Stimulated activated memory B cell treated with anti-CD40 and anti-IgM and Interleukin-4, amounts not matched to agents 10 μg/mL and 1 μg/mL and 100 μg/mL, for 72 hours (primary cell): ENCODE measurements around the gene BNC2.

ENCODE experiments used
- ATAC-seq: fragments of 150-1000 bp; cut with Tn5 transposase; 2 replicates; pipeline ENCODE4 v1.10.0; 2021
- H3K27ac Mint-ChIP-seq: one replicate; pipeline ENCODE4 v1.8.0; 2022; ENCODE audit warnings: mild to moderate bottlenecking, mixed read lengths
- H3K27me3 Mint-ChIP-seq: one replicate; pipeline ENCODE4 v1.8.0; 2022; ENCODE audit warnings: mixed read lengths
- H3K36me3 Mint-ChIP-seq: one replicate; pipeline ENCODE4 v1.8.0; 2022; ENCODE audit warnings: mixed read lengths
- H3K4me1 Mint-ChIP-seq: one replicate; pipeline ENCODE4 v1.8.0; 2022; ENCODE audit warnings: mixed read lengths
- H3K4me3 Mint-ChIP-seq: one replicate; pipeline ENCODE4 v1.8.0; 2022; ENCODE audit warnings: mild to moderate bottlenecking, moderate library complexity, mixed read lengths
- H3K9me3 Mint-ChIP-seq: one replicate; pipeline ENCODE4 v1.8.0; 2022; ENCODE audit warnings: mixed read lengths

The BNC2 gene

DNA sequence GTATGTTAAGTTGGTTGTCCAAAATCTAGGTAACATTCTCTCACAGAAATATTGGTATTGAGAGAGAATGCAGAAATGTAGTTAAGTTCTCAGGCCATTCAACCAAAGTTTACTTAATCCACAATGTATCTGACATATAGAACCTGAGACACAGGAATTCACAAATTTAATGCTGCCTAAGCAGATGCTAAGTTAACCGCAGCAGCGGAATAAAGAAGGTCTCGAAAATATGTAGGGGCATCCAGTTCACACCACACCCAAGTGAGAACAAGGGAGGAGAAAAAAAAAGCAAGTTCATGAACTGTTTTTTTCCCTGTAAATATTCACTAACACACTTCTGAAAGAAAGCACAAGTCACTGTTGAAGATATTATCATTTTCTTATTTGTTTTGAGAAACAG is 194.0 kb downstream of the BNC2 start:
- H3K4me3 Mint-ChIP-seq, result no peak overlapping the region
- ATAC-seq, result no peak
- no peak overlapping the region for H3K27ac Mint-ChIP-seq
- H3K4me1 Mint-ChIP-seq, result no peaks in the 10 kb centered on the region
- H3K36me3 Mint-ChIP-seq, result no peaks in the 10 kb centered on the region
- peaks cover 3% of the 10 kb centered on the region for H3K9me3 Mint-ChIP-seq
- H3K27me3 Mint-ChIP-seq, result no peaks in the 10 kb centered on the region

DNA sequence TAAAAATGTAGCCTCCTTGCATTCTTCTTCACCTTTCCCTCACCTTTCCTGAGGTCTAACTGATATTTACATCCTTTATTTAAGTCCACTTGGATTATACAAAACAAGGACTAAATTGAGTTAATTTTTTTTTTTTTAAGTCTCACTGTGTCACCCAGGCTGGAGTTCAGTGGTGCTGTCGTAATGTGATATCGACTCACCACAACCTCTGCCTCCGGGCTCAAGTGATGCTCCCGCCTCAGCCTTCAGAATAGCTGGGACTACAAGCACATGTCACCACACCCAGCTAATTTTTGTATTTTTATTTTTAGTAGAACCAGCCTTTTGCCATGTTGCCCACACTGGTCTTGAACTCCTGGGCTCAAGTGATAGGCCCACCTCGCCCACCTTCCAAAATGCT is 195.3 kb downstream of the BNC2 start:
- ATAC-seq, result no peak
- Mint-ChIP-seq H3K4me3 (no peak overlapping the region), H3K27ac (no peak overlapping the region), H3K9me3 (peaks cover 3% of the 10 kb centered on the region), H3K36me3 (no peaks in the 10 kb centered on the region), H3K27me3 (no peaks in the 10 kb centered on the region), H3K4me1 (no peaks in the 10 kb centered on the region)

DNA sequence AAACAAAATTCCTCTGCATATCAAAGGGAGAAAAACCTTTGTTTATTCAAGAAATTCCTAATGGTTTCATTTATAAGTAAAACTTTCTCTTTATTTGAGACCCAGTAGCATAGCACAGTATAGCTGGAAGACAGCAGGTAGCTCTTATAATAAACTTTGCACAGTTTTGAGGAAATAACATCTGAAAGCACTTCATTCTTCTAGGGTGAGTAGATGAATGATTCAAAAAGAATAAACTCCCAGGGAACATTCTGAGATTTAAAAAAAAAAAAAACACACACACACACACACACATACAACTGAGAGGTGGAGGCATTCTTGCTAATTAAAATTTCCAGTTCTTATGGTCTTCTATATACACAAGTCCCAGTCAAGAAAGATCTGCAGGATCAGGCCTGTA is 197.3 kb downstream of the BNC2 start:
- Mint-ChIP-seq H3K27me3 (no peaks in the 10 kb centered on the region), H3K27ac (no peak overlapping the region), H3K36me3 (no peaks in the 10 kb centered on the region), H3K9me3 (peaks cover 3% of the 10 kb centered on the region), H3K4me3 (no peak overlapping the region), H3K4me1 (no peaks in the 10 kb centered on the region)
- no peak for ATAC-seq

DNA sequence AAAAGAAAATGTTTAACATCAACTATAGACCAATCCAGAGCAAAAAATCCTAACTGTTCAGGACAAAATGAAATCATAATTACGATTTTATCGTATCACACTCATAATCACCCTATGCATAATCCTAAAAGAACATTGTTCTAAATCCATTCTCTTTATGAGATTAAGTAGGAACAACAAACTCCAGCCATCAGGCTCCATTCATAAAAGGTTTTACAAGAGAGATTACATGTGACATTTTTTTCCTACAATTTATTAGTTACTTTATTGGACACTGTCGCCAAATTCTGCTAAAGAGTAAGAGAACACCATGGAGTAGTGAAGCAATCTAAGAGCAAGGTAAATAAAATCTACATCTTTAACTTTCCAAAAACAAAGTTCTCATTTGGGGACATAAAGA is 198.0 kb downstream of the BNC2 start:
- H3K27me3 Mint-ChIP-seq, result no peaks in the 10 kb centered on the region
- H3K4me3 Mint-ChIP-seq, result no peak overlapping the region
- no peaks in the 10 kb centered on the region for H3K4me1 Mint-ChIP-seq
- no peak overlapping the region for H3K27ac Mint-ChIP-seq
- ATAC-seq, result no peak
- H3K36me3 Mint-ChIP-seq, result no peaks in the 10 kb centered on the region
- H3K9me3 Mint-ChIP-seq, result no peaks in the 10 kb centered on the region

DNA sequence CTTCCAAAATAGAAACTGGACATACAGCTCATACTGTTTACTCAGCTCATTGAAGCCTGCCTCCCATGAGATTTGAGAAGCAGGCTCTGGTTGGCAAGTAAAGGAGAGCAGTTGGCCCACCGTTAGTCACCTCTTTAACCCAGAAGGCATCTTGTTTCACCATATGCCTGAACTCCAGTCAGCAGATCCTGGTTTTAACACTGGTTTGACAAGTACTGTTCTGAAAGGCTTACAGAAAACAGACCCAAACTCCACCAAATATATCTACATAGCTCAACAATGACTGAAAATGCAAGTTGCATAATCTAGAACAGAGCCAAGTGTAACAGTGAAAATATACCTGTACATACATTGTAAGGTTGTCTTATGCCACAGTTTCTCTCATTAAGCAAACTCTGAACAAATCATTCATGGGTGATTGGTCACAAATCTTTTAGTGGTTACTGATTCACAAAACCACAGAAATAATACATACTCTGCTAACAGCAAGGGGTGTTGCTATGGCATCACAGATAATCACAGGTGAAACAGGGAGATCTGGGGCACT is 198.8 kb downstream of the BNC2 start:
- no peaks in the 10 kb centered on the region for H3K36me3 Mint-ChIP-seq
- no peaks in the 10 kb centered on the region for H3K9me3 Mint-ChIP-seq
- no peak overlapping the region for H3K27ac Mint-ChIP-seq
- no peak for ATAC-seq
- H3K27me3 Mint-ChIP-seq, result no peaks in the 10 kb centered on the region
- no peaks in the 10 kb centered on the region for H3K4me1 Mint-ChIP-seq
- no peak overlapping the region for H3K4me3 Mint-ChIP-seq

DNA sequence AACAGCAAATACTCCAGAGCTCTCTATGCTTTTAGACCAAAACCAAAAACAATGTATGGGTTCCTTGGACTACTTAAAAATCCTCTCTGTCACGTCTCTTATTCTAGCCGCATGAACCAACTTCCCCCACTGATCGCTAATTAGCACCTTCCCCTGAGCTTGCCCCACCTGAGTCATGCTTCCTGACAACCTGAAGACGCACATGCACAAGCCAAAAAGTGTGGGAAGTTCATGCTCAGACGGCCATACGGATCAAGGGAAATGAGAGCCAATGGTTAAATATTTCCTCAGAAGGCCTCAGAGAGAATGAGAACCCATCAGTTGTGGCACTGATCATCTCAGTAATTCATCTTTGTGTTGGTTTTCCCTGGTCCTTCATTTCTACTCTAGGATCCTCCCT is 199.7 kb downstream of the BNC2 start:
- no peaks in the 10 kb centered on the region for H3K4me1 Mint-ChIP-seq
- ATAC-seq, result no peak
- H3K4me3 Mint-ChIP-seq, result no peak overlapping the region
- H3K9me3 Mint-ChIP-seq, result peaks cover 3% of the 10 kb centered on the region
- no peaks in the 10 kb centered on the region for H3K27me3 Mint-ChIP-seq
- no peaks in the 10 kb centered on the region for H3K36me3 Mint-ChIP-seq
- no peak overlapping the region for H3K27ac Mint-ChIP-seq

DNA sequence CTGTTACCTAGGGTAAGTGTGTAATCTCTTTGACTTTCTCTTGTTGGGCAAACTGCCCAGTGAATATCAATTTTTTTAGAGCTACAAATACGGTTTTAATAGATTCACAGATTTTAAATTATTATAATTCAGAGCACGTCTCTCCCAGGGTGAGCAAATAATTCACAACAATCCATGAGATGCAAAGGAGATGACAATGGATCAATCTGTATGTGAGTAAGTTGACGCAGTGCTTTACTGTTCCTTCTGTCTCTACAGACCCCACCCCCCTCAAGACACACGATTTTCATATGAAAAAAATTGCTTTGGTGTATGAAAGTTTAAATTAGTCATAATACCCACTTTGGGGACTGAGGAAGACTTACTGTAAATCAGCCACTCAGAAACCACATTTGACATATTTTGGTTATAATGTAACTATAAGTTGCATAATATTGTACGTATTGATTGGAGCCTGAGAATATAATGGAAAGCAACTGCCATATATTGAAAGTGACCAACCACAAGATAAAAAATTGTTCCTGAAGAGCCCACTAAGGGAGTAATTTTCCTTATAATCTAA is 201.7 kb downstream of the BNC2 start:
- H3K36me3 Mint-ChIP-seq, result no peaks in the 10 kb centered on the region
- no peak overlapping the region for H3K4me3 Mint-ChIP-seq
- ATAC-seq, result no peak

GRCh38 chr9:16664211-16664610 is 206.3 kb downstream of the BNC2 start:
- no peak overlapping the region for H3K4me3 Mint-ChIP-seq
- ATAC-seq, result no peak
- no peaks in the 10 kb centered on the region for H3K4me1 Mint-ChIP-seq
- no peak overlapping the region for H3K27ac Mint-ChIP-seq
- H3K27me3 Mint-ChIP-seq, result no peaks in the 10 kb centered on the region
- H3K9me3 Mint-ChIP-seq, result peaks cover 9% of the 10 kb centered on the region
- H3K36me3 Mint-ChIP-seq, result no peaks in the 10 kb centered on the region

More for the DNA sequence above, 201.7 kb downstream of the BNC2 start:
- Mint-ChIP-seq H3K27ac (no peak overlapping the region), H3K4me1 (no peaks in the 10 kb centered on the region), H3K9me3 (peaks cover 3% of the 10 kb centered on the region), H3K27me3 (no peaks in the 10 kb centered on the region)

- H3K4me1 Mint-ChIP-seq, result no peaks in the 10 kb centered on the region
- H3K27ac Mint-ChIP-seq, result no peak overlapping the region
- H3K9me3 Mint-ChIP-seq, result peaks cover 12% of the 10 kb centered on the region
- ATAC-seq, result no peak
- no peak overlapping the region for H3K4me3 Mint-ChIP-seq
- H3K36me3 Mint-ChIP-seq, result no peaks in the 10 kb centered on the region
- H3K27me3 Mint-ChIP-seq, result no peaks in the 10 kb centered on the region
These were observed 208.7 kb downstream of the BNC2 start for GRCh38 chr9:16661816-16662215.

- Mint-ChIP-seq H3K27me3 (no peaks in the 10 kb centered on the region), H3K36me3 (no peaks in the 10 kb centered on the region), H3K4me3 (no peak overlapping the region), H3K27ac (no peak overlapping the region), H3K9me3 (peaks cover 10% of the 10 kb centered on the region), H3K4me1 (no peaks in the 10 kb centered on the region)
- ATAC-seq, result no peak
These were observed 211.4 kb downstream of the BNC2 start for GRCh38 chr9:16659096-16659495.

DNA sequence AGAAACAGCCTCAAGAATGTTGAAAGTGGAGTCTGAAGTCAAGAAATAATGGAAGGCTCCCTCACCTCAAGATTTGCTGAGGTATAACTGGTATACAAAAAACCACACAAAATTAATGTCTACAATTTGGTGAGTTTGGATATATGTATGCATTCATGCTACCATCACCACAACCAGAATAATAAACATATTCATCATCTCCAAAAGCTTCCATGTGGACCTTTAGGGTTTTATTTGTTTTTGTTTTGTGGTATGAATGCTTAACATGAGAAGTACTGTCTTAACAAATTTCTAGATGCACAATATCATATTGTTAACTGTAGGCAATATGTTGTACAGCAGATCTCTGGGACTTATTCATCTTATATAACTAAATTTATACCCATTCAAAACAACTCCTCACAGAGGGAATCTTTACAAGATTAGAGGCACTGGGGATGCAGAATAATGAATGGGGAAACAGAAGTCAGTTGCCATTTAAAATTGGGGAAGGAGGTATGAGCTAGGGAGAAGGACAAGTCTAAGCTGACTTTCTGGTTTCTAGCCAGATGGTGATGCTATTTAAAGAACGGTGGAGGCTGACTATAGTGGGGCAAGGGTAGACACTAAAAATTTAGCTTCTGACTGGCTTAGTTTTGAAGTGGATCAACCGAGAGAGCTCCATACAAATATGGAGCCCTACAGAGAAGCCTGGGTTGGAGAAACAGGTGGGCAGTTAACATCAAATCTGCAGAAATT is 213.9 kb downstream of the BNC2 start:
- H3K27ac Mint-ChIP-seq, result no peak overlapping the region

DNA sequence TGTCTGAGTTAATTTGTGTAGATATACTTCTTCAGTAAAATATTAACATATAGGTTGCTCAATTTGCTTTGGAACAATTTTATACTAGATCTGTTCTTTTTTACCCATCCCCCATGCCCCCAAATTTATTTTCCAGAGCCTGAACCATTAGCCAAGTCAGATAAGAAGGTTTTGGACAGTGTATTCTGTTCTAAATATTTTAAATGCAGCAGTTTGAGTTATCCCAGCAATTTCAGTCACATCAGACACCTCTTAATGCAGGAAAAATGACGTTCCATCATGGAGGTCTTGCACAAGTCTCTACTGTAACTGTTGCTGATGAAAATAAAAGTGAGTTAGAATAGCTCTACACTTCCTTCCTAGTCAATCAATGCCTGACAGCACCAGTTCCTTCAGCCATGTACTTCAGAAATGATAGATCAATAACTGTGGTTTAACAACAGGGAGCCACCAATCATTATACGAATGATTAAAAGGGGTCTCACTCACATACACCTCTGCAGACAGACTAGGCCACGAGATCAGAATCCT is 215.8 kb downstream of the BNC2 start:
- Mint-ChIP-seq H3K9me3 (peaks cover 5% of the 10 kb centered on the region), H3K4me3 (no peak overlapping the region), H3K27me3 (no peaks in the 10 kb centered on the region), H3K36me3 (no peaks in the 10 kb centered on the region), H3K27ac (no peak overlapping the region), H3K4me1 (no peaks in the 10 kb centered on the region)
- no peak for ATAC-seq

More for the DNA sequence above, 213.9 kb downstream of the BNC2 start:
- no peak overlapping the region for H3K4me3 Mint-ChIP-seq
- no peaks in the 10 kb centered on the region for H3K4me1 Mint-ChIP-seq
- no peak for ATAC-seq
- H3K27me3 Mint-ChIP-seq, result no peaks in the 10 kb centered on the region
- no peaks in the 10 kb centered on the region for H3K36me3 Mint-ChIP-seq
- H3K9me3 Mint-ChIP-seq, result peaks cover 10% of the 10 kb centered on the region

DNA sequence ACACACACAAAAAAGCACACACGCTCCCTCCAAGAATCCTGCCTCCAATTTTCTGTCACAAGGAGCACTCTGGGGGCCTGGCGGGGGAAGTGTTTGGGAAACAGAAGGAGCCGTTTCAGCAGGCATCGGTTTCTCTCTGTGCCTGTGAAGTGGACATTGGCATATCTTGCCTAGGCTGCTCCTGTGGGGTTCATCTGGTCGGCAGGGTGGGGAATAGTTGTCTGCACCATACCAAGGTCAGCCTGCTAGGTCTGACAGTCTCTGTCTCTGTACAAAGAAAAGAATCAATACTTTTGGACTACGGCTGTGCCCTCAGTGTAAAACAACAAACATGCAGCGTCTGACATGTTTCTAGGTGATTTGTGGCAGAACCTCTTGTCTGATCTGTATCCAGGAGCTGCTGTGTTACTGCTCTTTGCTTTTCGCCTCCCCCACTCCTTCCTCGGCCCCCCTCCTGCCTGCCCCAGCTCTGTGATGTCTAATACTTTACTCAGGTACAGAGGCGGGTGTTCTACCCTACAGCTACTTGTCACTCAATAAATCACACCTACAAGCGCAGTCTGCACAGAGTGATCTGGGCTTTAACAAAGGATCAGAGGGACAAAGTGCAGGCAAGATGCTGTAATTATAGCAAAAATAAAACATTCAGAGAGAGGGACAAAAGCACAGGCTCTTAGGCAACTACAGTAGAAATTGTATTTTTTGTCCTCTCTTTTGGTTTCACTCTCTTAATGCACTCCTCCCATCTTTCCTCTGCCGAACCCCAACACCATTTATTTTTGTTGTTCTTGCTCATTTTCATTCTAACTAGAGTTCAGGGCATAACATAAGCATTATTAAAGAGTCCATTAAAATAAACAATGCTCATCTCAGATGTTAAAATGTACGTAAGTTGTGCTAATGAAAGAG is 216.7 kb downstream of the BNC2 start:
- no peaks in the 10 kb centered on the region for H3K27me3 Mint-ChIP-seq

GRCh38 chr9:16652582-16652981 is 217.9 kb downstream of the BNC2 start:
- H3K9me3 Mint-ChIP-seq, result peaks cover 4% of the 10 kb centered on the region
- ATAC-seq, result no peak
- no peak overlapping the region for H3K4me3 Mint-ChIP-seq
- no peaks in the 10 kb centered on the region for H3K36me3 Mint-ChIP-seq
- no peaks in the 10 kb centered on the region for H3K4me1 Mint-ChIP-seq
- H3K27me3 Mint-ChIP-seq, result no peaks in the 10 kb centered on the region
- no peak overlapping the region for H3K27ac Mint-ChIP-seq

More for the DNA sequence above, 216.7 kb downstream of the BNC2 start:
- H3K36me3 Mint-ChIP-seq, result no peaks in the 10 kb centered on the region
- ATAC-seq, result no peak
- no peak overlapping the region for H3K27ac Mint-ChIP-seq
- peaks cover 4% of the 10 kb centered on the region for H3K9me3 Mint-ChIP-seq
- no peaks in the 10 kb centered on the region for H3K4me1 Mint-ChIP-seq
- H3K4me3 Mint-ChIP-seq, result no peak overlapping the region

GRCh38 chr9:16651446-16651964 is 219.0 kb downstream of the BNC2 start:
- H3K36me3 Mint-ChIP-seq, result no peaks in the 10 kb centered on the region
- no peaks in the 10 kb centered on the region for H3K4me1 Mint-ChIP-seq
- no peaks in the 10 kb centered on the region for H3K27me3 Mint-ChIP-seq
- no peak overlapping the region for H3K4me3 Mint-ChIP-seq
- H3K9me3 Mint-ChIP-seq, result no peaks in the 10 kb centered on the region
- no peak for ATAC-seq
- no peak overlapping the region for H3K27ac Mint-ChIP-seq
